Pancreas (tissue), 10 donors: Measurements from ENCODE around the gene IFITM5. TPM values are rescaled to one million over a fixed set of nuclear protein-coding genes. Genes with fewer than 3 reads are reported as not detected.
"Not testable (repeated sequence)": the region's sequence is repeated elsewhere in the genome, so short reads cannot be mapped to it uniquely, and the experiment has no call there.

Source experiments
- ATAC-seq, 4 donors: fragments of 200-7000 bp; cut with Tn5 transposase; one replicate each; pipeline versions ENCODE4 v1.8.0 to v1.9.1; 2020; ENCODE audit warnings: mild to moderate bottlenecking in 4 of 4, moderate library complexity in 4 of 4
- DNase-seq, 6 donors: peaks; one replicate each; pipeline ENCODE4 v3.0.0-alpha.2; 2020
- FAIRE-seq: peaks from 2 replicates; lab custom pipeline; 2012; peaks lifted over from hg19 to GRCh38; lab: Jason Lieb, UNC
- H3K27ac ChIP-seq, 4 donors: fragments of 200-600 bp; sonication (generic); 1 replicate in 3 of 4; 2 replicates in 1 of 4; pipeline versions ENCODE4 v1.5.0 to v1.8.0; 2020
- H3K27me3 ChIP-seq, 4 donors: fragments of 200-600 bp; one replicate each; pipeline ENCODE4 v1.8.0; 2021
- H3K36me3 ChIP-seq, 3 donors: fragments of 200-600 bp; sonication (generic) in 1 of 3; one replicate each; pipeline versions ENCODE4 v1.5.0 to v1.8.0; 2020 to 2021
- H3K4me1 ChIP-seq, 3 donors: fragments of 200-600 bp; one replicate each; pipeline ENCODE4 v1.8.0; 2021
- H3K4me3 ChIP-seq, 4 donors: fragments of 200-600 bp; sonication (generic) in 2 of 4; one replicate each; pipeline versions ENCODE4 v1.5.0 to v1.8.0; 2020 to 2021
- H3K9me3 ChIP-seq, 4 donors: fragments of 200-600 bp; one replicate each; pipeline ENCODE4 v1.8.0; 2021
- CTCF ChIP-seq, 4 donors: fragments of 200-600 bp; sonication (generic) in 3 of 4; IDR thresholded peaks; one replicate each; pipeline versions ENCODE4 v1.5.0 to v1.8.0; 2021; ENCODE audit warnings: antibody characterized with exemption in 4 of 4
- WGBS, 2 donors: extraction: QIAGEN DNeasy Blood & Tissue Kit; methylation state at CpG; one replicate each; pipeline ENCODE4 v1.1.7; 2013; 5-methylcytosine and 5-hydroxymethylcytosine counted together
- intact Hi-C, 3 donors: fragments of 100-400 bp; cut with DNase I; formaldehyde crosslinking; loops; one replicate each; pipeline versions ENCODE4 v1.11.1 to v1.14.2; 2022
- polyA plus RNA-seq, 2 donors: library from polyadenylated mRNA; stranded (reverse); fragments of 200-250 nt; gene quantifications; one replicate each; pipeline ENCODE4 v1.2.3, GENCODE V29; 2013
- total RNA-seq, 6 donors: library from RNA; stranded (reverse); fragmentation: NEBNext Ultra II Directional in 4 of 6; extraction: Animal tissue kit (Norgen Biotek cat#: 25700) in 4 of 6; gene quantifications; one replicate each; pipeline versions ENCODE4 v1.2.1 to v1.2.4, GENCODE V29; 2021 to 2023
- donor health status: healthy with polysubstance abuse.
- donor health status: DM: no; HTN: no; CAD: no; lungs with moderate emphysema.
- donor health status: DM: no; HTN: no; CAD: no.
- donor health status: control.
- donor health status: control.
- donor health status: Bipolar disorder and iron deficiency.
- donor health status: DM: yes; HTN: yes; CAD: no.
- donor health status: DM: no; HTN: no; CAD: no.
- donor health status: DM: no; HTN: no; CAD: no.
- donor health status: DM: yes; HTN: yes; CAD: no.

Gene IFITM5
- total and polyA plus RNA-seq, 8 donors: 0.56 to 1.2 TPM; not detected in 6

- Histone ChIP-seq H3K4me3 (no peak overlapping the region), H3K36me3 (no peaks in the 10 kb centered on the region), H3K4me1 (peaks cover 0 to 15% (median 7%) of the 10 kb centered on the region in 3 donors), H3K9me3 (no peaks in the 10 kb centered on the region), H3K27ac (peak overlapping the region in 3 of 4 donors; percentile 62 to 80 (median 79)), H3K27me3 (no peaks in the 10 kb centered on the region)
- TF ChIP-seq CTCF (IDR thresholded peaks at IDR 0.05): no peak
- FAIRE-seq: no peak
- 70 to 80% methylated on average over 30 of the region's 30 CpGs for WGBS, 2 donors
- DNase-seq: no peak
- no peak for ATAC-seq
- intact Hi-C loops: no loop called here
Measured at GRCh38 chr11:325796-326591, 26.7 kb upstream of the IFITM5 start.

- H3K4me1 ChIP-seq: peaks cover 0 to 15% (median 7%) of the 10 kb centered on the region in 3 donors
- H3K36me3 ChIP-seq, intact Hi-C loops, DNase-seq, ATAC-seq, H3K9me3 ChIP-seq, H3K27me3 ChIP-seq, H3K4me3 ChIP-seq, FAIRE-seq: not testable (repeated sequence)
- WGBS, 2 donors: 54 to 63% methylated on average over 27 to 28 of the region's 34 CpGs
- H3K27ac ChIP-seq: peak overlapping the region in 1 of 4 donors; percentile 33
Measured at GRCh38 chr11:324593-325517, 25.5 kb upstream of the IFITM5 start.

- Histone ChIP-seq H3K27me3 (no peaks in the 10 kb centered on the region), H3K36me3 (no peaks in the 10 kb centered on the region), H3K27ac (no peak overlapping the region), H3K9me3 (no peaks in the 10 kb centered on the region), H3K4me3 (no peak overlapping the region), H3K4me1 (peaks cover 0 to 15% (median 7%) of the 10 kb centered on the region in 3 donors)
- TF ChIP-seq CTCF (IDR thresholded peaks at IDR 0.05): no peak
- WGBS, 2 donors: 67 to 70% methylated on average over 11 of the region's 11 CpGs
- DNase-seq: no peak
- intact Hi-C loops: no loop called here
- no peak for FAIRE-seq
- no peak for ATAC-seq
Measured at GRCh38 chr11:324156-324555, 24.8 kb upstream of the IFITM5 start.

- ATAC-seq: peak in 3 of 4 donors; percentile 0 to 4 (median 4)
- peak in 2 of 6 donors; percentile 15 to 48 for DNase-seq
- H3K9me3 ChIP-seq, FAIRE-seq, H3K4me1 ChIP-seq, H3K27me3 ChIP-seq, H3K36me3 ChIP-seq, intact Hi-C loops: not testable (repeated sequence)
- 19 to 30% methylated on average over 5 to 8 of the region's 10 CpGs for WGBS, 2 donors
- Histone ChIP-seq H3K4me3 (peak overlapping the region; percentile 15 to 78 (median 52)), H3K27ac (peak overlapping the region; percentile 58 to 98 (median 78))
Measured at GRCh38 chr11:319888-320273, 20.6 kb upstream of the IFITM5 start.

GRCh38 chr11:319121-319887 lies 20.0 kb upstream of the IFITM5 start:
- peak overlapping the region; percentile 58 to 98 (median 72) for H3K27ac ChIP-seq
- FAIRE-seq, H3K27me3 ChIP-seq, H3K36me3 ChIP-seq, intact Hi-C loops, H3K4me1 ChIP-seq, H3K9me3 ChIP-seq: not testable (repeated sequence)
- ATAC-seq: peak; percentile 59 to 68 (median 63)
- H3K4me3 ChIP-seq: peak overlapping the region; percentile 20 to 78 (median 46)
- WGBS, 2 donors: 5 to 18% methylated on average over 18 to 20 of the region's 29 CpGs
- peak in 3 of 6 donors; percentile 42 to 81 (median 70) for DNase-seq

- Histone ChIP-seq H3K27ac (peak overlapping the region; percentile 33 to 98 (median 72)), H3K4me3 (peak overlapping the region; percentile 20 to 78 (median 46))
- peak; percentile 70 to 80 (median 76) for ATAC-seq
- DNase-seq: peak in 1 of 6 donors; percentile 59
- FAIRE-seq, H3K36me3 ChIP-seq, H3K27me3 ChIP-seq, H3K9me3 ChIP-seq, H3K4me1 ChIP-seq, intact Hi-C loops: not testable (repeated sequence)
- 0% methylated on average over 9 to 15 of the region's 79 CpGs for WGBS, 2 donors
Measured at GRCh38 chr11:318405-319120, 19.2 kb upstream of the IFITM5 start.

GRCh38 chr11:317668-318404 lies 18.5 kb upstream of the IFITM5 start:
- peak overlapping the region in 1 of 4 donors; percentile 29 for H3K4me3 ChIP-seq
- intact Hi-C loops, H3K9me3 ChIP-seq, H3K4me1 ChIP-seq, H3K27me3 ChIP-seq, FAIRE-seq, H3K27ac ChIP-seq, H3K36me3 ChIP-seq: not testable (repeated sequence)
- DNase-seq: peak in 1 of 6 donors; percentile 53
- ATAC-seq: peak in 1 of 4 donors; percentile 2
- WGBS, 2 donors: 25 to 43% methylated on average over 8 to 16 of the region's 30 CpGs
